Measurements from ENCODE around the gene SCN1A. TPM values are rescaled to one million over a fixed set of nuclear protein-coding genes. Genes with fewer than 3 reads are reported as not detected.

SCN1A gene
- total and polyA plus RNA-seq, 2 of the 8 experiments (the other 6 are each of a cell fraction or from before 2014, with no cell fraction given), result 0.18 to 1.9 TPM

DNA sequence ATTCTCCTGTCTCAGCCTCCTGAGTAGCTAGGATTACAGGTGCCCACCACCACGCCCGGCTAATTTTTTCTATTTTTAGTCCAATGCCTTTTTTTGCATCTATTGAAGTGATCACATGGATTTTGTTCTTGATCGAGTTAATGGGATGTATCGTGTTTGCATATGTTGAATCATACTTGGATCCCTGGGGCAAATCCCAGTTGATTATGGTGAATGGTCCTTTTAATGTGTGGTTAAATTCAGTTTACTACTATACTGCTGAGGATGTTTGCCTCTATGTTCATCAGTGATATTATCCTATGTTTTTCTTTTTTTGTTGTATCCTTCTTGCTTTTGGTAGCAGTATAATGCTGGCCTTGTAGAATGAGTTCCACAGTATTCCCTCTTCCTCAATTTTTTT lies 166.0 kb downstream of the SCN1A start (continued):
- TF ChIP-seq CBX8 (IDR thresholded peaks at IDR 0.05; ENCODE audit: borderline replicate concordance, low read depth, low read length), result no peak
